Neuronal stem cell (in vitro differentiated cells): Measurements from ENCODE around the gene HDAC1.

Experiments used
- DNase-seq: peaks from one replicate; pipeline ENCODE4 v3.0.0-alpha.2; 2013; ENCODE audit warnings: low spot score
- H2AFZ ChIP-seq: one replicate; pipeline ENCODE4 v1.6.1; 2013; ENCODE audit warnings: mild to moderate bottlenecking, low read length, inconsistent platforms
- H2AK5ac ChIP-seq: 2 replicates; pipeline ENCODE4 v1.6.1; 2013; ENCODE audit warnings: low read depth, mild to moderate bottlenecking, inconsistent platforms, low read length, moderate library complexity, mixed read lengths
- H2BK120ac ChIP-seq: 2 replicates; pipeline ENCODE4 v1.6.1; 2013; ENCODE audit warnings: low read depth, mild to moderate bottlenecking, inconsistent platforms, low read length, moderate library complexity, mixed read lengths
- H2BK12ac ChIP-seq: one replicate; pipeline ENCODE4 v1.6.1; 2013; ENCODE audit warnings: low read length, inconsistent platforms
- H2BK15ac ChIP-seq: 2 replicates; pipeline ENCODE4 v1.6.1; 2013; ENCODE audit warnings: mild to moderate bottlenecking, low read length, inconsistent platforms, mixed read lengths
- H2BK5ac ChIP-seq: one replicate; pipeline ENCODE4 v1.6.1; 2013; ENCODE audit warnings: inconsistent platforms, mild to moderate bottlenecking, low read length, moderate library complexity
- H3K14ac ChIP-seq: one replicate; pipeline ENCODE4 v1.6.1; 2013; ENCODE audit warnings: low read length, inconsistent platforms
- H3K18ac ChIP-seq: 2 replicates; pipeline ENCODE4 v1.6.1; 2013; ENCODE audit warnings: low read length, inconsistent platforms
- H3K23ac ChIP-seq: 2 replicates; pipeline ENCODE4 v1.6.1; 2013; ENCODE audit warnings: low read depth, mild to moderate bottlenecking, mixed read lengths, low read length, inconsistent platforms; ENCODE audit not compliant: poor library complexity
- H3K27ac ChIP-seq: replicated peaks from 3 replicates; pipeline ENCODE4 v1.5.1; 2013; ENCODE audit warnings: low read length, inconsistent platforms
- H3K27me3 ChIP-seq, 3 experiments: 2 replicates each; pipeline ENCODE4 v1.6.1; 2013; ENCODE audit warnings: low read length in 3 of 3, mild to moderate bottlenecking in 2 of 3, inconsistent platforms in 1 of 3, low read depth in 1 of 3, mixed read lengths in 1 of 3, moderate library complexity in 1 of 3; ENCODE audit not compliant: control insufficient read depth in 3 of 3, insufficient read depth in 3 of 3
- H3K36me3 ChIP-seq, 2 donors: replicated peaks in 1 of 2; 2 replicates each; pipeline ENCODE4 v1.6.1; 2013; ENCODE audit warnings: low read length in 2 of 2; ENCODE audit not compliant: control insufficient read depth in 2 of 2, insufficient read depth in 2 of 2
- H3K4ac ChIP-seq: 2 replicates; pipeline ENCODE4 v1.6.1; 2013; ENCODE audit warnings: inconsistent platforms, mild to moderate bottlenecking, low read length, moderate library complexity
- H3K4me1 ChIP-seq, 2 donors: 1 replicate in 1 of 2; 2 replicates in 1 of 2; pipeline ENCODE4 v1.6.1; 2013; ENCODE audit warnings: low read length in 2 of 2, low read depth in 1 of 2; ENCODE audit not compliant: control insufficient read depth in 2 of 2, insufficient read depth in 1 of 2
- H3K4me2 ChIP-seq: one replicate; pipeline ENCODE4 v1.6.1; 2013; ENCODE audit warnings: mild to moderate bottlenecking, low read length, inconsistent platforms; ENCODE audit not compliant: insufficient read depth, poor library complexity, severe bottlenecking
- H3K4me3 ChIP-seq, 2 donors: 2 replicates each; pipeline ENCODE4 v1.5.1; 2013; ENCODE audit warnings: low read length in 2 of 2, mild to moderate bottlenecking in 2 of 2, inconsistent platforms in 1 of 2, moderate library complexity in 1 of 2
- H3K79me1 ChIP-seq: one replicate; pipeline ENCODE4 v1.6.1; 2013; ENCODE audit warnings: low read depth, mild to moderate bottlenecking, inconsistent platforms, low read length, moderate library complexity
- H3K9ac ChIP-seq: one replicate; pipeline ENCODE4 v1.6.1; 2013; ENCODE audit warnings: mild to moderate bottlenecking, low read depth, low read length, inconsistent platforms; ENCODE audit not compliant: poor library complexity
- H3K9me3 ChIP-seq, 2 donors: replicated peaks in 1 of 2; 2 replicates each; pipeline versions ENCODE3 to v1.6.1; 2013; ENCODE audit warnings: low read length in 2 of 2, mild to moderate bottlenecking in 2 of 2, inconsistent platforms in 1 of 2, low read depth in 1 of 2, mixed read lengths in 1 of 2, moderate library complexity in 1 of 2; ENCODE audit not compliant: control insufficient read depth in 2 of 2, insufficient read depth in 1 of 2
- H4K8ac ChIP-seq: one replicate; pipeline ENCODE4 v1.6.1; 2013; ENCODE audit warnings: low read depth, mild to moderate bottlenecking, inconsistent platforms, low read length, moderate library complexity
- H4K91ac ChIP-seq: one replicate; pipeline ENCODE4 v1.6.1; 2013; ENCODE audit warnings: low read length, low read depth, mild to moderate bottlenecking, inconsistent platforms; ENCODE audit not compliant: poor library complexity
- WGBS, 2 donors: extraction: QIAGEN DNeasy Blood & Tissue Kit; methylation state at CpG; one replicate each; pipeline ENCODE4 v1.1.7; 2013; ENCODE audit warnings: missing lambda C conversion rate in 2 of 2, mixed read lengths in 1 of 2; ENCODE audit not compliant: insufficient read length in 2 of 2, insufficient replicate concordance in 1 of 2; ENCODE audit errors: extremely low coverage in 2 of 2; 5-methylcytosine and 5-hydroxymethylcytosine counted together

The HDAC1 gene

GRCh38 chr1:32263744-32264143 is 28.1 kb upstream of the HDAC1 start:
- H4K91ac ChIP-seq, result no peak overlapping the region
- H3K36me3 ChIP-seq, result no peaks in the 10 kb centered on the region
- H3K4ac ChIP-seq, result no peak overlapping the region
- H2BK15ac ChIP-seq, result no peak overlapping the region
- H2BK12ac ChIP-seq, result no peak overlapping the region
- no peak for DNase-seq
- H2BK5ac ChIP-seq, result no peak overlapping the region
- H3K9me3 ChIP-seq, result peaks cover 0 to 1% of the 10 kb centered on the region in 2 donors
- no peak overlapping the region for H3K23ac ChIP-seq
- H3K4me3 ChIP-seq, result no peak overlapping the region
- no peak overlapping the region for H3K9ac ChIP-seq
- H3K27me3 ChIP-seq, result no peaks in the 10 kb centered on the region
- H3K79me1 ChIP-seq, result no peaks in the 10 kb centered on the region
- H3K18ac ChIP-seq, result no peak overlapping the region
- no peak overlapping the region for H3K27ac ChIP-seq
- H4K8ac ChIP-seq, result no peak overlapping the region
- H3K4me2 ChIP-seq, result no peak overlapping the region
- no peak overlapping the region for H2AFZ ChIP-seq
- H3K14ac ChIP-seq, result no peak overlapping the region
- H2AK5ac ChIP-seq, result no peak overlapping the region
- H3K4me1 ChIP-seq, result no peaks in the 10 kb centered on the region
- no peak overlapping the region for H2BK120ac ChIP-seq
- no CpG with 5 or more reads among the region's 4 CpGs for WGBS, 2 donors

- Histone ChIP-seq H4K8ac (no peak overlapping the region), H4K91ac (no peak overlapping the region), H2BK120ac (no peak overlapping the region), H2BK5ac (no peak overlapping the region), H3K23ac (no peak overlapping the region), H2BK15ac (no peak overlapping the region), H3K14ac (no peak overlapping the region), H3K4me3 (no peak overlapping the region), H3K36me3 (no peaks in the 10 kb centered on the region), H3K4ac (no peak overlapping the region), H3K4me1 (no peaks in the 10 kb centered on the region), H3K4me2 (no peak overlapping the region), H3K9ac (no peak overlapping the region), H2AK5ac (no peak overlapping the region), H2AFZ (no peak overlapping the region), H3K27ac (no peak overlapping the region), H3K27me3 (no peaks in the 10 kb centered on the region), H3K9me3 (peaks cover 0 to 1% of the 10 kb centered on the region in 2 donors), H3K18ac (no peak overlapping the region), H3K79me1 (no peaks in the 10 kb centered on the region), H2BK12ac (no peak overlapping the region)
- WGBS, 2 donors, result no CpG with 5 or more reads among the region's 9 CpGs
- no peak for DNase-seq
These were observed 26.0 kb upstream of the HDAC1 start for GRCh38 chr1:32265846-32266245.

- Histone ChIP-seq H3K27me3 (no peaks in the 10 kb centered on the region), H2BK5ac (no peak overlapping the region), H4K8ac (no peak overlapping the region), H3K14ac (no peak overlapping the region), H2BK120ac (no peak overlapping the region), H3K9ac (no peak overlapping the region), H3K4ac (no peak overlapping the region), H3K4me1 (no peaks in the 10 kb centered on the region), H3K79me1 (no peaks in the 10 kb centered on the region), H3K18ac (no peak overlapping the region), H3K4me3 (no peak overlapping the region), H2AFZ (no peak overlapping the region), H3K36me3 (no peaks in the 10 kb centered on the region), H2AK5ac (no peak overlapping the region), H3K23ac (no peak overlapping the region), H3K4me2 (no peak overlapping the region), H2BK12ac (no peak overlapping the region), H3K27ac (no peak overlapping the region), H2BK15ac (no peak overlapping the region), H3K9me3 (peaks cover 0 to 1% of the 10 kb centered on the region in 2 donors), H4K91ac (no peak overlapping the region)
- no CpG with 5 or more reads among the region's 7 CpGs for WGBS, 2 donors
- no peak for DNase-seq
These were observed 24.8 kb upstream of the HDAC1 start for GRCh38 chr1:32266921-32267591.

GRCh38 chr1:32269744-32270143 is 22.1 kb upstream of the HDAC1 start:
- DNase-seq, result no peak
- H3K4me3 ChIP-seq, result no peak overlapping the region

More at GRCh38 chr1:32269744-32270143, 22.1 kb upstream of the HDAC1 start:
- Histone ChIP-seq H3K9ac (no peak overlapping the region), H2BK5ac (no peak overlapping the region), H4K8ac (no peak overlapping the region), H3K18ac (no peak overlapping the region), H3K14ac (no peak overlapping the region), H3K36me3 (no peaks in the 10 kb centered on the region), H2AFZ (no peak overlapping the region), H2AK5ac (no peak overlapping the region), H4K91ac (no peak overlapping the region), H2BK12ac (no peak overlapping the region), H3K4me1 (peaks cover 0 to 1% of the 10 kb centered on the region in 2 donors), H2BK120ac (no peak overlapping the region), H3K23ac (no peak overlapping the region), H3K79me1 (no peaks in the 10 kb centered on the region), H3K9me3 (peaks cover 0 to 1% of the 10 kb centered on the region in 2 donors), H3K27me3 (peaks cover 0 to 12% (median 5%) of the 10 kb centered on the region in 3 experiments), H3K27ac (no peak overlapping the region), H3K4me2 (no peak overlapping the region), H3K4ac (no peak overlapping the region), H2BK15ac (no peak overlapping the region)
